Kidney glomerular epithelial cell (primary cell): Measurements from ENCODE around the gene RETSAT.
A peak's percentile ranks its signal among the peaks of the same experiment; 100 is the strongest.
"Not testable (repeated sequence)": the region's sequence is repeated elsewhere in the genome, so short reads cannot be mapped to it uniquely, and the experiment has no call there.

ENCODE experiments used
- DNase-seq: peaks from one replicate; lab custom pipeline; 2025; lab: John Stamatoyannopoulos, UW

RETSAT gene

DNA sequence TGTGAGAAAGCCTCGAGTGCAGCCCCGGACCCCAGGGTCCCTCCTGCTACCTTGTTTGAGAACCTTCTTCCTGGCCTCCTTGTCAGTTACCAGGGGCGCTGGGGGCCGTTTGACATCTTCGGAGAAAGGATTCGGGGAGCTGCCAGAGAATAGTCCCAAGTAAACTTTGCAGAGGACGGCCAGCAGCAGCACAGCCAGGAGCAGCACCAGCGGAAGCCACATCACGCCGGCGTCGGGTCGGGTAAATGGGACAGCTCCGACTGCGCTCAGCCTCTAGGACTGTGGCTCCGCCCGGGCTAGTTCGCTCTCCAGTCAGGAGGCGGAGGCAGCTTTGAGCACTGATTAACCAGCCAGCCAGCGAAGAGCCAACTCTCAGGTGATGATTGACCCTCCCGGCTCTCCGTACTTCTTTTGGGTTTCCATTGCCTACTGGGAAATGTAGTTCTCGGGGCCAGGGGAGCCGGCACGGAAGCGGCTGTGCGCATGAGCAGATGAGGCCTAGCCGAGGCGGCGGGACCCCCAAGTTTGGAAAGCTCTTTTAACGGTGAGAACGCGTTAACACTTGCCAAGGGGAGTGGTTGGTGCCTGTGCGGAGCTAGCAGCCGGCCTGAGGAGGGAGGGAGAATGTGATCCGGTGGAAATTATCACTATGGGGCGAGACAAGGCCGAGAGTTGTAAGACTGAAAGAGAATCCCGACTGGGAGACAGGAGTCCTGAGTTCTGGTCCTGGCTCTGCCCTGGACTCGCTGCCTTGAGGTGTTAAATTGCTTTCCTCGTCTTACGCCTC lies at the start of gene RETSAT, which contains the start of gene ELMOD3:
Gene RETSAT (minus strand): TSS at position 243 of the 787 bp plus-strand sequence. CDS start 21 bp downstream, at position 222.
Gene ELMOD3 (plus strand): TSS at position 484 of the 787 bp plus-strand sequence. CDS start 2,430 bp downstream, outside the sequence.
- peak; percentile 100 for DNase-seq

DNA sequence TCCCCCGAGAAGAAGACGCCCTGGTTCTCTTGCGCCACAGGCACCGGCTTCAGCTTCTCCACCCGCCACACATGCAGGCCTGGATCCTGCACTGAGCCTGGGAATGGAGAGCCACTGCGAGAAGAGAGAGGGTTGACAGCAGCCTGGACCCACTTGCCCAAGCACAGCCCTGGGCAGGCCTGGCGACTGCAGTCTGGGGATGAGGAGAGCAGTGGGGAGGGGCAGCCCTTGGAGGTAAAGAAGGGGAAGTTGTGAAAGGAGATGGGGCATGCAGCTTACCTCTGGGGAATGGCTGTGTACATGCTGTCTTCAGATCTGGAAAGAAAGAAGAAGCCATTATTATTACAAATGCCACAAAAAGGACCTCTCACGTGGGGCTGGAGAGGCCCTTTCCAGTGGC lies 47.5 kb upstream of the RETSAT start:
- no peak for DNase-seq

- DNase-seq = no peak
Measured at GRCh38 chr2:85401464-85401805, 47.1 kb upstream of the RETSAT start.

DNA sequence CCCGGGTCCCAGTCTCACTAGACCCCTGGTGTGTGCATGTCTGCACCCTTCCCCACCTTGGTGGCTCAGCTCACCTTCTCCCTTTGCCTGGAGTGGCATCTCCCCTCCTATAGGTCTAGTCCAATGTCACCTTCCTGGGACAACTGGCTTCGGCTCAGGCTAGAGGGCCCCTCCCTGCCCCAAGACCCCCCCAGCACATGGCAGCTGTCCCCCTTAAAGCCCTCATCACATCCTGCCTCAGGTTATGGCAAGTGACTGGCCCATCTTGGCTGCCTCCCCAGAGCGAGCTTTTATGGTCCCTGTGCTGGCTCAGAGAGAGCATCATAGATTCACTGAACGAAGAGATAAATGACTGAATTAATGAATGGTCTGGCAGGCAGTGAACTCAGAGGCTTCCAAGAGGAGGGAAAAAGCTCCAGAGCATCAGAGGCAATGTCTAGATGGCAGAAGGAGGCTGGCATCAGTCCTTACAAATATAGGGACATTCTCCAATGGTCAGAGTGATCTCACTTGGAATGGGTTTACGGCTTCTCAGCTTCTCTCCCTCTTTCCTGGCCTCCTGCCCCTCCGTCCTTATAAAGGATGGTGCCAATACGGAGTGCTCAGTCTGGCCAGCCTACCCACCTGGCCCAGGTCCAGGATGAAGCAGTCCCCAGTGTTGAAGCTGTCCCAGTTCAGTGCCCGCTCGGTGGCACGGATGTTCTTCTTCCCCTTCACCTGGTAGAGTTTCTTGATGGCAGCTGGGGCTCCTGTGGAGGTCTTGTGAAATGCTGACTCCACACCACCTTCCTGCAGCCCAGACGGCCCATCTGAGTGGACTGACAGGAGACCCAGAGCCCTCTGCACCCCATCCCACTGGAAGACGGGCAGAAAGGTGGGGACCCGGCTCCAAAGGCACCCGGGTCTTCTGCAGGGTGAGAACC lies 46.5 kb upstream of the RETSAT start:
- no peak for DNase-seq

DNA sequence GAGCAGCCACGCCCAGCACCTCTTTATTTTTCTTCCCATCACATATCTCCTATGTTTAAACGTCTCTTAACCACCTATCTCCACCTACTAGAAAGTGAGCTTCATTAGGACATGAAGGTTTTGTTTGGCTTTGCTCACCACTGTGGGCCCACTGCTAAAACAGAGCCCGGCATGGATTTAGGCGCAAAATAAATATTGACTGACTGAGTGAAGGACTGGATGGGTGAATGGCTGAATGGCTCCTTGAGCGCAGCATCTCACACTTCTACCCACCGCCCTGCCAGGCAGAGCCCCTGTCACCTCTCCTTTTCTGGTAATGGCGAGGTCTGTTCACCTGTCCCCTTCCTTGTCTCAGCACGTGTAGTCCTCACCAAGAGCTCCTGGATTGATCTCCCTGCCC lies 45.7 kb upstream of the RETSAT start:
- DNase-seq = no peak

DNA sequence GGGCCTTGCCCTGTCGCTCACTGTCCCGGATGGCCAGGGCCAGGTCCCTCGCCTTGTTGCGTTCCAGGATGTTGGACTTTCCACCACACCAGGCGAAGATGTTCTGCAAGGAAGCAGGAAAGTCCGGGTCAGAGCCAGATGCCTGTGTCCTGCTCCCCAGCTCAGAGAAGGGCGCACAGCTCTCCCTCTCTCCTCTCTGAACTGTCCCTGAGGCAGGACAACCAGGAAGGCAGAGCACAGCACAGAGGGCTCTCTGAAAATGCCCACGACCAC lies 44.8 kb upstream of the RETSAT start:
- DNase-seq = no peak

GRCh38 chr2:85398426-85399182 lies 44.3 kb upstream of the RETSAT start:
- DNase-seq = no peak

GRCh38 chr2:85397925-85398331 lies 43.6 kb upstream of the RETSAT start:
- DNase-seq = no peak

DNA sequence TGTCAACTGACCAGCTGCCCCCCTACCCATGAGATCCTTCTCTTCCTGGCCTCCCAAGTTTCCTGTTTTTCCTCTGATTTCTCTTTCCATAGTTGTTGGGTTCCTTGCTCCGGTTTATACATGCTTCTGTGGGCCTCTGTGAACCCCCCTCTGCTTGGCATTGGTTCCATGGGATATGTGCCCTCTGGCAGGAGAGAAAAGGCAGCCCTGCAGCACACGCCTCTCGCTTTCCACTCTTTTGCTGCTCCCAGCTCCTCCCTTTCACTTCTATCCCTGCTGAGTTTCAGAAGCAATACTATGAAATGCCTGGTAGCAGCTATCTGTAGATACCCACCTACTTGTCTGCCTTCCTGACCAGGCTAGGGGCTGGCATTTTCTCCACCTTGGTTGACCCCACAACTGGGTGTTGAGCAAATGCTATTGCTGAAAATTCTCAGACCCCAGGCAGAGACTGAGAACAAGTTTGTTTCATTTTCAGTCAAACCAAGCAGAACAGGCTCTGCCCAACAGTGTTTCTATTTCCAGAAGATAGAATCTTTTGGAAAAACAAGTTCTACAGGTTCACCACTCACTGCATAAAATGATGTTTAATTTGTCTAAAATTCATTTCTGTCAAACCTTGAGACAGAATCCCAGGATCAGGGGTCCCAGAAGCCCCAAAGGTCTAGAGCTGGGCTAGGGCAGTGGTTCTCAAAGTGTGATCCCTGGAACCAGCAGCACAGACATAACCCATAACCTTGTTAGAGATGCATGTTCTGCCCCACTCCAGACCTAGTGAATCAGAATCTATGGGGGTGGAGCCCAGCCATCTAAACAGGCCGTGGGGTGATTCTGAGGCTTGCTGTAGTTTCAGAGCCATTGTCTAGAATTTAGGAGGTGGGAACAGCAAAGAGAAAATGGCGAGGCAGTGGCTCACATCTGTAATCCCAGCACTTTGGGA lies 42.5 kb upstream of the RETSAT start:
- no peak for DNase-seq

DNA sequence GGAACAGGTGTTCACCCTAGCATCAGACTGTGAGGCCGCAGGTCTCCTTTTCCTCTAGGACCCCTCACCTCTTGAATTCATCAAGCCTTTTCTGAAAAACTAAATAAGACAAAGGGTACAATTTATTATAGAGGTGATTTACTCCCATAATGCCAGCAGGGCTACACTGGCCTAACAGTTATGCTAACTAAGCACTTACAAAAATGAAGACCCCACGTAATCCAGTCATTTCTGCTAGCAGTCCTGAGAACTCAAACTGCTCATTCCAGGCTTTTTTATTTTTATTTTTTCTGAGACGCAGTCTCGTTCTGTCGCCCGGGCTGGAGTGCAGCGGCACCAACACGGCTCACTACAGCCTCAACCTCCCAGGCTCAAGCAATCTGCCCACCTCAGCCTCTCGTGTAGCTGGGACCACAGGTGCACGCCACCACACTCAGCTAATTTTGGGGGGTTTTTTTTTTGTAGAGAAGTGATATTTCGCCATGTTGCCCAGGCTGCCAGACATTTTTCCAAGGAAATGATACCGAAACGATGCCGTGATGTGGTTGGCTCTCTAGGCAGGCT lies 41.7 kb upstream of the RETSAT start:
- DNase-seq = no peak

- DNase-seq = no peak
Measured at GRCh38 chr2:85394976-85395375, 40.6 kb upstream of the RETSAT start.

DNA sequence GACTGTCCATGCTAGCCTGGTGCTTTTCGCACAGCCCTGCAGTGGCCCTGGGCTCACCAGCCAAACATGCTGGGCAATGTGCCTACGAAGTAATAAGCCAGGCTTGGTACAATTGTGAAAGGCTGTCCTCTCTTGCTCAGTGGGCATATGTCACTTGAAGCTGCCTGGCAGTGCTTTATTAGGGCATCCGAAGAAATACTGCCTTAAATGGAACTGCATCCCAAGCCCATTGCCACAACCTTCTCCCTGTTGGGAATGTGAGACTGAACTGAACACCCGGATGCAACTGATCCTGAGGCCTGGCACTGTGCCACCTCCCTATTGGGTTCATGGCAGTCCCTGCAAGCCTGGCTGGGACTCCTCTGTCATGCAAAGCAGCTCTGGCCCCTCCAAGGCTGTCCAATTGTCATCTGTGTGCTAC lies 39.9 kb upstream of the RETSAT start:
- no peak for DNase-seq

DNA sequence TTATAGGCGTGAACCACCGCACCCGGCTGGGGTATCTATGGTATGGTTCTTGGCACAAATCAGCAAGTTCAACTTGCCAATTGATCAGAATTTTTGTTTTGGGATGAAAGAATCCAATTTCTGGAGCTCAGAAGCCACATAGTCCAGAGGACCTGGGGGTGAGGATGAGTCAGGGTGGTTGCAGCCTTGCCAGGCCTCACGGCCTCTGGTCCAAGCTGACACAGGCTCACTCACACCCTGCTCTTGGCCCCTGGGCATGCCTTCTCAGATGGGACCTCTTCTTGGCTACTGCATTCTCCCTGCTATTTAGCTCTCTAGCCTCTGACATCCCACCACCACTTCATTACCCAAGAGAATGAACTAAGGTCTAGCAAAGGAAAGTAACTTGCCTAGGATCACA lies 39.5 kb upstream of the RETSAT start:
- no peak for DNase-seq

- DNase-seq = no peak
Measured at GRCh38 chr2:85390941-85391669, 36.8 kb upstream of the RETSAT start.

GRCh38 chr2:85388878-85389538 lies 34.7 kb upstream of the RETSAT start:
- DNase-seq = no peak

GRCh38 chr2:85387754-85388153 lies 33.4 kb upstream of the RETSAT start:
- DNase-seq = no peak

DNA sequence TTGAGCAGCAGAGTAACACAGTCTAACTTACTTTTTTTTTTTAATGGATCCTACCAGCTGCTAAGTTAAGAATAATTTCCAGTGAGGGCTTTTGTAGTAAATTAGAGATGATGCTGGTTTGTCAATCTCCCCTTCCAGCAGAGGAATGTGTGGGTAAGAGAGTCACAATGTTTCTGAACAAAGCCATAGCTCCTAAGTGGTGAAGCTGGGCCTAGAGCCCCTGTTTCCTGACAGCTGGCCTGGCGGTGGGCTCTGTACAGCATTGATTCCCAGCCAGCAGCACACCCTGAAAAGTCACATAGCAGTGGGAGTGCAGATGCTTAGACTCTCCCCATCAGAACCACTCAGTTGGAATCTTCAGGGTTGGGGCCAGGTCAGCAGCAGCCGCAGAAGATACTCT lies 31.4 kb upstream of the RETSAT start:
- DNase-seq = no peak

GRCh38 chr2:85383850-85384249 lies 29.5 kb upstream of the RETSAT start:
- no peak for DNase-seq

DNA sequence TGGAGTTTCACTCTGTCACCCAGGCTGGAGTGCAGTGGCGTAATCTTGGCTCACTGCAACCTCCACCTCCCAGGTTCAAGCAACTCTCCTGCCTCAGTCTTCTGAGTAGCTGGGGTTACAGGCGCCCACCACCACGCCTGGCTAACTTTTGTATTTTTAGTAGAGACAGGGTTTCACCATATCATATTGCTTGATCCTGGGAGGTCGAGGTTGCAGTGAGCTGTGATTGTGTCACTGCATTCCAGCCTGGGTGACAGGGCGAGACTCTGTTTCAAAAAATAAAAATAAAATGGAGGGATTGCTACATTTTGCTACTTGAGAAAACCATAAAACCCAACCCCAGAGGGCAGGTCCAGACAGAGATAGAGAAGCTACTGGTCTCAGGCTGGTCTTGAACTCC lies 28.8 kb upstream of the RETSAT start:
- not testable (repeated sequence) for DNase-seq

- no peak for DNase-seq
Measured at GRCh38 chr2:85380048-85380447, 25.7 kb upstream of the RETSAT start.
